ENCODE measurements around the gene CNGA4. TPM values are rescaled to one million over a fixed set of nuclear protein-coding genes. Genes with fewer than 3 reads are reported as not detected.

Gene CNGA4
- total RNA-seq, 4 donors from 2014 or later = 0.59 TPM; not detected in 3

DNA sequence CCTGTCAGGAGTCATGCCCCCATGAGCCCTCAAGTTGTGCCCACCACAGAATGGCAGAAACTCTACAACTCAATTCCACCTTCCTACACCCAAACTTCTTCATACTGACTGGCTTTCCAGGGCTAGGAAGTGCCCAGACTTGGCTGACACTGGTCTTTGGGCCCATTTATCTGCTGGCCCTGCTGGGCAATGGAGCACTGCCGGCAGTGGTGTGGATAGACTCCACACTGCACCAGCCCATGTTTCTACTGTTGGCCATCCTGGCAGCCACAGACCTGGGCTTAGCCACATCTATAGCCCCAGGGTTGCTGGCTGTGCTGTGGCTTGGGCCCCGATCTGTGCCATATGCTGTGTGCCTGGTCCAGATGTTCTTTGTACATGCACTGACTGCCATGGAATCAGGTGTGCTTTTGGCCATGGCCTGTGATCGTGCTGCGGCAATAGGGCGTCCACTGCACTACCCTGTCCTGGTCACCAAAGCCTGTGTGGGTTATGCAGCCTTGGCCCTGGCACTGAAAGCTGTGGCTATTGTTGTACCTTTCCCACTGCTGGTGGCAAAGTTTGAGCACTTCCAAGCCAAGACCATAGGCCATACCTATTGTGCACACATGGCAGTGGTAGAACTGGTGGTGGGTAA lies 39.6 kb upstream of the CNGA4 start, which contains the start of gene OR52W1:
Gene OR52W1, plus strand, starts transcription at position 51 of the 637 bp plus-strand sequence. Its CDS starts 0 bp downstream, at position 51.
- no peak for TF ChIP-seq POLR2A (IDR thresholded peaks at IDR 0.05)
- TF ChIP-seq, protein P1, sequence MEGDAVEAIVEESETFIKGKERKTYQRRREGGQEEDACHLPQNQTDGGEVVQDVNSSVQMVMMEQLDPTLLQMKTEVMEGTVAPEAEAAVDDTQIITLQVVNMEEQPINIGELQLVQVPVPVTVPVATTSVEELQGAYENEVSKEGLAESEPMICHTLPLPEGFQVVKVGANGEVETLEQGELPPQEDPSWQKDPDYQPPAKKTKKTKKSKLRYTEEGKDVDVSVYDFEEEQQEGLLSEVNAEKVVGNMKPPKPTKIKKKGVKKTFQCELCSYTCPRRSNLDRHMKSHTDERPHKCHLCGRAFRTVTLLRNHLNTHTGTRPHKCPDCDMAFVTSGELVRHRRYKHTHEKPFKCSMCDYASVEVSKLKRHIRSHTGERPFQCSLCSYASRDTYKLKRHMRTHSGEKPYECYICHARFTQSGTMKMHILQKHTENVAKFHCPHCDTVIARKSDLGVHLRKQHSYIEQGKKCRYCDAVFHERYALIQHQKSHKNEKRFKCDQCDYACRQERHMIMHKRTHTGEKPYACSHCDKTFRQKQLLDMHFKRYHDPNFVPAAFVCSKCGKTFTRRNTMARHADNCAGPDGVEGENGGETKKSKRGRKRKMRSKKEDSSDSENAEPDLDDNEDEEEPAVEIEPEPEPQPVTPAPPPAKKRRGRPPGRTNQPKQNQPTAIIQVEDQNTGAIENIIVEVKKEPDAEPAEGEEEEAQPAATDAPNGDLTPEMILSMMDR (IDR thresholded peaks at IDR 0.05) = no peak
- no peak for TF ChIP-seq EP300 (IDR thresholded peaks at IDR 0.05)
- no peak for DNase-seq (ENCODE audit: low spot score in 2 of 2)
- 98 to 100% methylated on average over 1 to 5 of the region's 5 CpGs for WGBS, 2 donors
- Histone ChIP-seq H3K4me3 (no peak within 1 kb of the TSS), H3K36me3 (no peaks in the 10 kb centered on the region), H3K4me1 (no peaks in the 10 kb centered on the region), H3K27me3 (no peaks in the 10 kb centered on the region), H3K27ac (no peak within 1 kb of the TSS), H3K9me3 (no peaks in the 10 kb centered on the region)

DNA sequence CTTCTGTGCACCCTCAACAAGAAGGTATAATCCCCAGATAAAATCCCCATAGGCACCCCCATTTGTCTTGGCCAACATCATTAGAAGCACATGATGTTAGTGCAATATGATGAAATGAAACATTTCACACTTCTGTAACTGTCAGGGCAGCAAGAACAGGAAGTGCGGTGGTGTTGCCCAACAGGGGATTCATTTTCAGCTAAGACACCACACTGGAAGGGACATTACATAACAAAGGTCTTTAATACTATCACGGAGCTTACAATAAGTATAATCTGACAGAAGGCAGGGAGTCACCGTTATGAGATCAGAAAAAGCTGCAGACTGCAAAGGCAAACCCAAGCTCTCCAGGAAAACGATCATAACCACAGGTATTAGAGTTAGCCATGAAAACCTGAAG lies 37.9 kb upstream of the CNGA4 start:
- Histone ChIP-seq H3K4me1 (no peaks in the 10 kb centered on the region), H3K27ac (no peak overlapping the region), H3K36me3 (peaks cover 0 to 13% (median 0%) of the 10 kb centered on the region in 3 donors), H3K9me3 (no peaks in the 10 kb centered on the region), H3K4me3 (no peak overlapping the region), H3K27me3 (no peaks in the 10 kb centered on the region)
- WGBS, 2 donors = 50 to 68% methylated on average over 4 of the region's 4 CpGs
- TF ChIP-seq POLR2A (IDR thresholded peaks at IDR 0.05) (no peak), EP300 (IDR thresholded peaks at IDR 0.05) (peak in 1 of 2 donors; percentile 83)
- TF ChIP-seq, protein P1 (IDR thresholded peaks at IDR 0.05) = no peak
- DNase-seq (ENCODE audit: low spot score in 2 of 2) = peak; percentile 34 to 69

DNA sequence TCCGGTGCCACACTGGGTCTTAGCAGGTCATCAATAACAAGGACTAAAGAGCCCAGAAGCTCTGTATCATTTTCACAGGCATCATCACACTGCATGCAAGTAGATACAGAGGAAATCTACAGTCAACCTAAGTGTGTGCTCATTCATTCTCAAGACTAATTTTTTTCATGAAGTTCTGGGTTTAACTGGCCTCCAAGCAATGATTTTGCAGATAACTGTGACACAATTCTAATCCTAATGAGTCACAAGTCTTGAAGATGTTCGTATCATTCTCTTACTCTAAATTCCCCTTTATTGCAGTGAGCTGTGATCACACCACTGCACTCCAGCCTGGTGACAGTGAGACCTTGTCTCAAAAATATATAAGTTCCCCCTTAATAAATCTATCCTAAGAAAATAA lies 37.4 kb upstream of the CNGA4 start:
- WGBS, 2 donors = 76 to 78% methylated on average over 2 of the region's 2 CpGs
- peaks cover 0 to 17% (median 0%) of the 10 kb centered on the region in 3 donors for H3K36me3 ChIP-seq
- no peaks in the 10 kb centered on the region for H3K4me1 ChIP-seq
- H3K27ac ChIP-seq = no peak overlapping the region
- H3K9me3 ChIP-seq = no peaks in the 10 kb centered on the region
- H3K27me3 ChIP-seq = no peaks in the 10 kb centered on the region
- H3K4me3 ChIP-seq = no peak overlapping the region
- no peak for DNase-seq (ENCODE audit: low spot score in 2 of 2)
- no peak for TF ChIP-seq EP300 (IDR thresholded peaks at IDR 0.05)
- no peak for TF ChIP-seq POLR2A (IDR thresholded peaks at IDR 0.05)
- TF ChIP-seq, protein P1 (IDR thresholded peaks at IDR 0.05) = no peak

DNA sequence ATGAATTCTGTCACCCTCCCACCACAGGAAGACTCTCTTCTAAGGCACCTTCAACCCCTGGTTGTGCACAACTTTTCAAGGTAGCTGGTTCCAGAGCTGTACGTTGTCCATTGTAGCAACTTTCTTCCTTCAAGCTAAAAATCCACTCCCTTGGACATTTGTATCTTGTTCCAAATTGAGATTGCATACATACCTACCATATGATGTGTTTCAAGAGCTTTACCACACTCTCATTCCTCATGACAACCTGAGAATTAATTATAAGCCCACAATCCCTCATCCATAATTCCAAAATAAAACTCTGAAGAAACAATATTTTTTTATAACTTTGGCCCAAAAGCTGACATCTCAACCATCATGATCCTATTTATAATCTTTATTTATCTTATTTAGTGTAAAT lies 36.8 kb upstream of the CNGA4 start:
- H3K4me3 ChIP-seq = no peak overlapping the region
- peaks cover 0 to 23% (median 0%) of the 10 kb centered on the region in 3 donors for H3K36me3 ChIP-seq
- H3K4me1 ChIP-seq = no peaks in the 10 kb centered on the region
- no peaks in the 10 kb centered on the region for H3K27me3 ChIP-seq
- H3K27ac ChIP-seq = no peak overlapping the region
- WGBS, 2 donors = 81 to 94% methylated on average over 1 of the region's 1 CpG
- DNase-seq (ENCODE audit: low spot score in 2 of 2) = no peak
- no peaks in the 10 kb centered on the region for H3K9me3 ChIP-seq
- no peak for TF ChIP-seq EP300 (IDR thresholded peaks at IDR 0.05)
- TF ChIP-seq, protein P1 (IDR thresholded peaks at IDR 0.05) = no peak
- no peak for TF ChIP-seq POLR2A (IDR thresholded peaks at IDR 0.05)

DNA sequence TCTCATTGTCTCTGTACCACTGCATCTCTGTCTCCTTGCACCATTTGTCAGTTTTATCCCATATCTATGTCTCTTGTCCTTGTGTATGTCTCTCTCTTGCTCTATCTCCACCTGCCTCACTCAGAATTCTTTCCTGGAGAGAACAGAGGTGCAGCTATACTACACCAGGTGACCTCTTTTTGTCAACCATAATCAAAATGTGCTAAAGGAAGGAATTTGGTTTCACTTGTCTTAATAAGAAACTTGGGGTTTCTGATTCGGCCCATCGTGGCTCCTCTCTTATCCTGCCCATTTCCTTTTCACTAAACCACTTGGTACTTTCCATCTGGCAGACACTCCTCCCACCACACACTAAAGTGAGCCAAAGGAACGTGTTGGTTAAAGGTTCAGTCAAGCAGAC lies 35.6 kb upstream of the CNGA4 start:
- peaks cover 0 to 34% (median 0%) of the 10 kb centered on the region in 3 donors for H3K36me3 ChIP-seq
- no peaks in the 10 kb centered on the region for H3K4me1 ChIP-seq
- H3K27me3 ChIP-seq = no peaks in the 10 kb centered on the region
- H3K9me3 ChIP-seq = no peaks in the 10 kb centered on the region
- H3K27ac ChIP-seq = no peak overlapping the region
- 60 to 79% methylated on average over 3 of the region's 3 CpGs for WGBS, 2 donors
- no peak for TF ChIP-seq POLR2A (IDR thresholded peaks at IDR 0.05)
- TF ChIP-seq EP300 (IDR thresholded peaks at IDR 0.05) = no peak
- TF ChIP-seq, protein P1 (IDR thresholded peaks at IDR 0.05) = no peak
- H3K4me3 ChIP-seq = no peak overlapping the region
- DNase-seq (ENCODE audit: low spot score in 2 of 2) = no peak

All from tibial nerve (tissue), 4 donors.